H1 (cell line): ENCODE results near the gene ZNF747. TPM values are rescaled to one million over a fixed set of nuclear protein-coding genes. Genes with fewer than 3 reads are reported as not detected.

Experiments used
- CTCF ChIA-PET: fragments of 300-600 bp; sonication (Branson Sonifier 250); formaldehyde crosslinking; loops from one replicate; lab custom pipeline; 2021; ENCODE audit not compliant: partially characterized antibody; lab: Charles Lee
- POLR2A ChIA-PET: fragments of 300-600 bp; sonication (Branson Sonifier 250); formaldehyde crosslinking; loops from one replicate; lab custom pipeline; 2021; ENCODE audit warnings: inconsistent platforms; ENCODE audit not compliant: partially characterized antibody; lab: Charles Lee
- DNase-seq, 2 experiments: peaks; one replicate each; pipeline versions ENCODE4 v3.0.0 to v3.0.0-alpha.2; 2010 to 2022; ENCODE audit warnings: low spot score in 2 of 2, low read depth in 1 of 2, mixed read lengths in 1 of 2
- FAIRE-seq: peaks from 2 replicates; lab custom pipeline; 2011; peaks lifted over from hg19 to GRCh38; lab: Jason Lieb, UNC
- H2AFZ ChIP-seq: 2 replicates; pipeline ENCODE4 v1.8.1; 2012; ENCODE audit warnings: low read length, inconsistent platforms
- H2AK5ac ChIP-seq: 2 replicates; pipeline ENCODE4 v1.6.1; 2013; ENCODE audit warnings: low read depth, low read length
- H2BK120ac ChIP-seq: replicated peaks from 2 replicates; pipeline ENCODE3; 2013; ENCODE audit warnings: low read depth, low read length, inconsistent platforms
- H2BK12ac ChIP-seq: 2 replicates; pipeline ENCODE4 v1.6.1; 2013; ENCODE audit warnings: low read depth, low read length
- H2BK15ac ChIP-seq: 2 replicates; pipeline ENCODE4 v1.6.1; 2013; ENCODE audit warnings: low read length
- H2BK20ac ChIP-seq: 2 replicates; pipeline ENCODE4 v1.6.1; 2013; ENCODE audit warnings: low read length
- H2BK5ac ChIP-seq: 2 replicates; pipeline ENCODE4 v1.6.1; 2013; ENCODE audit warnings: low read depth, low read length
- H3K14ac ChIP-seq: 2 replicates; pipeline ENCODE4 v1.6.1; 2013; ENCODE audit warnings: inconsistent platforms; ENCODE audit not compliant: insufficient read length
- H3K18ac ChIP-seq: 2 replicates; pipeline ENCODE4 v1.6.1; 2013; ENCODE audit warnings: low read length; ENCODE audit errors: extremely low read depth
- H3K23ac ChIP-seq: 2 replicates; pipeline ENCODE4 v1.6.1; 2013; ENCODE audit warnings: inconsistent platforms; ENCODE audit not compliant: insufficient read length
- H3K23me2 ChIP-seq: 2 replicates; pipeline ENCODE4 v1.6.1; 2013; ENCODE audit warnings: low read depth, low read length
- H3K27ac ChIP-seq: 2 replicates; pipeline ENCODE4 v1.6.1; 2011; ENCODE audit warnings: low read depth, low read length, inconsistent platforms
- H3K27me3 ChIP-seq, 4 experiments: replicated peaks in 1 of 4; 1 replicate in 1 of 4; 2 replicates in 3 of 4; pipeline versions ENCODE4 v1.6.1 to v1.8.1; 2011 to 2013; ENCODE audit warnings: low read length in 3 of 4, mild to moderate bottlenecking in 3 of 4, inconsistent platforms in 2 of 4, mixed read lengths in 2 of 4, moderate library complexity in 1 of 4; ENCODE audit not compliant: control insufficient read depth in 3 of 4, insufficient read depth in 3 of 4; ENCODE audit errors: extremely low read depth in 1 of 4
- H3K36me3 ChIP-seq, 4 experiments: 2 replicates each; pipeline versions ENCODE4 v1.6.1 to v1.8.1; 2011 to 2013; ENCODE audit warnings: mild to moderate bottlenecking in 4 of 4, low read length in 3 of 4, moderate library complexity in 2 of 4, control low read depth in 1 of 4, inconsistent platforms in 1 of 4; ENCODE audit not compliant: insufficient read depth in 4 of 4, control insufficient read depth in 2 of 4
- H3K4ac ChIP-seq: replicated peaks from 2 replicates; pipeline ENCODE3; 2013; ENCODE audit warnings: low read length, low read depth, mixed read lengths, inconsistent platforms; ENCODE audit not compliant: insufficient read length
- H3K4me1 ChIP-seq, 4 experiments: replicated peaks in 1 of 4; 1 replicate in 1 of 4; 2 replicates in 3 of 4; pipeline versions ENCODE4 v1.6.1 to v1.8.1; 2011 to 2013; ENCODE audit warnings: low read length in 3 of 4, inconsistent platforms in 2 of 4, mixed read lengths in 1 of 4; ENCODE audit not compliant: insufficient read depth in 4 of 4, control insufficient read depth in 3 of 4
- H3K4me2 ChIP-seq, 2 experiments: 2 replicates each; pipeline versions ENCODE4 v1.6.1 to v1.8.1; 2011 to 2013; ENCODE audit warnings: low read depth in 2 of 2, low read length in 2 of 2, control low read depth in 1 of 2, inconsistent platforms in 1 of 2, mild to moderate bottlenecking in 1 of 2; ENCODE audit not compliant: insufficient read depth in 1 of 2
- H3K4me3 ChIP-seq, 4 experiments: fragments of 200-600, 300-600 bp in 1 of 4; sonication (generic), shearing (Covaris generic), sonication (Bioruptor Twin) in 1 of 4; 2 replicates each; pipeline versions ENCODE4 v1.5.1 to v1.8.1; 2011 to 2016; ENCODE audit warnings: low read length in 4 of 4, low read depth in 3 of 4, control low read depth in 2 of 4, inconsistent platforms in 2 of 4, mild to moderate bottlenecking in 2 of 4, mixed read lengths in 1 of 4, moderate library complexity in 1 of 4; ENCODE audit not compliant: insufficient read depth in 2 of 4; ENCODE audit errors: extremely low read depth in 1 of 4
- H3K56ac ChIP-seq: replicated peaks from 2 replicates; pipeline ENCODE3; 2013; ENCODE audit warnings: low read depth, mild to moderate bottlenecking, mixed read lengths, low read length, inconsistent platforms; ENCODE audit not compliant: insufficient read length
- H3K79me1 ChIP-seq: 2 replicates; pipeline ENCODE4 v1.6.1; 2013; ENCODE audit warnings: low read depth, low read length, control low read depth
- H3K79me2 ChIP-seq, 2 experiments: 2 replicates each; pipeline versions ENCODE4 v1.6.1 to v1.8.1; 2012 to 2013; ENCODE audit warnings: low read length in 2 of 2, mild to moderate bottlenecking in 2 of 2, inconsistent platforms in 1 of 2; ENCODE audit not compliant: insufficient read depth in 2 of 2, control insufficient read depth in 1 of 2
- H3K9ac ChIP-seq, 4 experiments: replicated peaks in 1 of 4; 1 replicate in 1 of 4; 2 replicates in 3 of 4; pipeline versions ENCODE4 v1.6.1 to v1.8.1; 2011 to 2013; ENCODE audit warnings: low read depth in 3 of 4, low read length in 3 of 4, control low read depth in 2 of 4, mild to moderate bottlenecking in 2 of 4, moderate library complexity in 2 of 4, inconsistent platforms in 1 of 4; ENCODE audit errors: extremely low read depth in 1 of 4
- H3K9me3 ChIP-seq, 2 experiments: 2 replicates each; pipeline versions ENCODE4 v1.6.1 to v1.8.1; 2012 to 2013; ENCODE audit warnings: mild to moderate bottlenecking in 2 of 2, moderate library complexity in 2 of 2, control low read depth in 1 of 2, inconsistent platforms in 1 of 2, low read depth in 1 of 2, low read length in 1 of 2, mixed read lengths in 1 of 2; ENCODE audit not compliant: insufficient read depth in 2 of 2
- H4K20me1 ChIP-seq, 2 experiments: replicated peaks in 1 of 2; 2 replicates each; pipeline versions ENCODE3 to v1.8.1; 2011 to 2013; ENCODE audit warnings: inconsistent platforms in 2 of 2, low read length in 2 of 2, mild to moderate bottlenecking in 1 of 2; ENCODE audit not compliant: insufficient read depth in 2 of 2, control insufficient read depth in 1 of 2
- H4K5ac ChIP-seq: 2 replicates; pipeline ENCODE4 v1.6.1; 2013; ENCODE audit warnings: low read length, low read depth, mixed read lengths, inconsistent platforms; ENCODE audit not compliant: insufficient read length
- H4K8ac ChIP-seq: 2 replicates; pipeline ENCODE4 v1.8.0; 2013; ENCODE audit warnings: mild to moderate bottlenecking, moderate library complexity, low read length, inconsistent platforms; ENCODE audit not compliant: insufficient read depth; ENCODE audit errors: extremely low read depth
- H4K91ac ChIP-seq: replicated peaks from 2 replicates; pipeline ENCODE3; 2013; ENCODE audit warnings: low read length, mixed read lengths, inconsistent platforms; ENCODE audit not compliant: insufficient read length
- ATF3 ChIP-seq: IDR thresholded peaks from 2 replicates; pipeline ENCODE4 v1.6.1; 2011; ENCODE audit warnings: low read depth, mild to moderate bottlenecking, low read length; ENCODE audit not compliant: insufficient read depth
- GABPA ChIP-seq: IDR thresholded peaks from 2 replicates; pipeline ENCODE4 v1.6.1; 2011; ENCODE audit warnings: mild to moderate bottlenecking, low read length, moderate library complexity, borderline replicate concordance; ENCODE audit not compliant: insufficient read depth
- GTF2F1 ChIP-seq: IDR thresholded peaks from 2 replicates; pipeline ENCODE4 v1.6.1; 2012; ENCODE audit warnings: low read depth, low read length, improper control_type of control experiment, borderline replicate concordance
- KDM5A ChIP-seq: fragments of 200-600 bp; IDR thresholded peaks from 2 replicates; pipeline ENCODE4 v1.7.1; 2012; ENCODE audit warnings: mild to moderate bottlenecking, low read length, inconsistent platforms, mixed read lengths
- MAX ChIP-seq: IDR thresholded peaks from 2 replicates; pipeline ENCODE4 v1.6.1; 2012; ENCODE audit warnings: inconsistent platforms
- NANOG ChIP-seq: IDR thresholded peaks from 2 replicates; pipeline ENCODE4 v1.6.1; 2011; ENCODE audit warnings: low read length, low read depth, mild to moderate bottlenecking, inconsistent platforms; ENCODE audit not compliant: insufficient read depth, poor library complexity, severe bottlenecking
- NRF1 ChIP-seq: IDR thresholded peaks from 2 replicates; pipeline ENCODE4 v1.6.1; 2011; ENCODE audit warnings: mild to moderate bottlenecking, low read depth, low read length, improper control_type of control experiment
- POLR2A ChIP-seq, 2 experiments: IDR thresholded peaks; 1 replicate in 1 of 2; 2 replicates in 1 of 2; pipeline ENCODE4 v1.6.1; 2011; ENCODE audit warnings: low read depth in 2 of 2, low read length in 2 of 2, mild to moderate bottlenecking in 2 of 2; ENCODE audit errors: control extremely low read depth in 1 of 2
- POU5F1 ChIP-seq: IDR thresholded peaks from 2 replicates; pipeline ENCODE4 v1.6.1; 2011; ENCODE audit warnings: low read depth, mild to moderate bottlenecking, low read length, moderate library complexity
- RFX5 ChIP-seq: IDR thresholded peaks from 2 replicates; pipeline ENCODE4 v1.6.1; 2011; ENCODE audit warnings: low read depth, low read length, improper control_type of control experiment, borderline replicate concordance
- SIX5 ChIP-seq: IDR thresholded peaks from 2 replicates; pipeline ENCODE4 v1.6.1; 2011; ENCODE audit warnings: mild to moderate bottlenecking, low read depth, low read length
- SP4 ChIP-seq: IDR thresholded peaks from 2 replicates; pipeline ENCODE4 v1.6.1; 2012; ENCODE audit warnings: low read length, inconsistent platforms
- TBP ChIP-seq: IDR thresholded peaks from 2 replicates; pipeline ENCODE4 v1.6.1; 2011; ENCODE audit warnings: low read depth, low read length, improper control_type of control experiment
- TCF12 ChIP-seq: IDR thresholded peaks from 2 replicates; pipeline ENCODE4 v1.6.1; 2011; ENCODE audit warnings: low read depth, mild to moderate bottlenecking, low read length
- ZNF274 ChIP-seq: IDR thresholded peaks from 2 replicates; pipeline ENCODE4 v1.7.0; 2012; ENCODE audit warnings: low read length, borderline replicate concordance; ENCODE audit errors: extremely low read depth
- WGBS, 2 experiments: shearing (Covaris generic) in 1 of 2; methylation state at CpG; one replicate each; pipeline versions ENCODE4 v1.1.6 to v1.1.7; 2013 to 2015; ENCODE audit warnings: low lambda C conversion rate in 2 of 2, mixed read lengths in 2 of 2, inconsistent platforms in 1 of 2, low coverage in 1 of 2, missing lambda C conversion rate in 1 of 2; ENCODE audit not compliant: insufficient replicate concordance in 2 of 2, insufficient coverage in 1 of 2, insufficient read length in 1 of 2; ENCODE audit errors: extremely low coverage in 1 of 2, missing lambda C conversion rate in 1 of 2; 5-methylcytosine and 5-hydroxymethylcytosine counted together
- polyA plus RNA-seq, 7 experiments: library from polyadenylated mRNA; depleted of rRNA in 3 of 7; stranded (reverse) in 5 of 7; unstranded in 2 of 7; fragments of >200 nt in 5 of 7; fragments of 200-250 nt in 2 of 7; gene quantifications; 1 replicate in 5 of 7; 2 replicates in 1 of 7; 4 replicates in 1 of 7; pipeline versions ENCODE4 v1.2.1 to v1.2.3, GENCODE V29; 2011 to 2013; ENCODE audit warnings: missing spikeins in 2 of 7, mixed read lengths in 2 of 7
- total RNA-seq: library from RNA; stranded (reverse); fragmentation: NEBNext Ultra II Directional; extraction: Animal tissue kit (Norgen Biotek cat#: 25700); gene quantifications from 2 replicates; pipeline ENCODE4 v1.2.1, GENCODE V29; 2021

ZNF747 gene
- total and polyA plus RNA-seq, 2 of the 8 experiments (the other 6 are each of a cell fraction or from before 2014, with no cell fraction given), result 9.9 to 10.3 TPM

GRCh38 chr16:30515275-30515674 is 19.4 kb downstream of the ZNF747 start:
- Histone ChIP-seq H4K5ac (no peak overlapping the region), H3K23ac (no peak overlapping the region), H3K4ac (no peak overlapping the region), H3K4me2 (no peak overlapping the region), H2BK15ac (no peak overlapping the region), H3K79me2 (no peaks in the 10 kb centered on the region), H3K9me3 (no peaks in the 10 kb centered on the region), H2BK120ac (no peak overlapping the region), H4K20me1 (no peaks in the 10 kb centered on the region), H3K9ac (no peak overlapping the region), H3K4me3 (no peak overlapping the region), H3K27ac (no peak overlapping the region), H3K23me2 (no peaks in the 10 kb centered on the region), H3K79me1 (no peaks in the 10 kb centered on the region), H2BK5ac (no peak overlapping the region), H3K18ac (no peak overlapping the region), H3K36me3 (no peaks in the 10 kb centered on the region), H3K4me1 (no peaks in the 10 kb centered on the region), H2BK20ac (no peak overlapping the region), H2AFZ (no peak overlapping the region), H2BK12ac (no peak overlapping the region), H3K14ac (no peak overlapping the region), H4K91ac (no peak overlapping the region), H3K56ac (no peak overlapping the region), H3K27me3 (no peaks in the 10 kb centered on the region; a peak in 2 of 7 replicates), H2AK5ac (no peak overlapping the region), H4K8ac (no peak overlapping the region)
- 88% methylated on average over 2 of the region's 2 CpGs; no CpG with 5 or more reads in 1 of the 2 experiments for WGBS, 2 experiments
- TF ChIP-seq TCF12 (no peak), ZNF274 (no peak), KDM5A (no peak), RFX5 (no peak), GABPA (no peak), ATF3 (no peak), NANOG (no peak), NRF1 (no peak), TBP (no peak), POU5F1 (no peak), SIX5 (no peak), GTF2F1 (no peak), MAX (no peak), POLR2A (IDR thresholded peaks at IDR 0.05; ENCODE audit: control extremely low read depth in 1 of 2, low read depth in 2 of 2, low read length in 2 of 2) (no peak), SP4 (no peak)
- DNase-seq (no peak), FAIRE-seq (no peak)
- ChIA-PET POLR2A (interaction anchor here (1.1 to 1.9 kb wide), 2 partner anchors 10 to 35 kb away, joined by 3 to 7 read pairs; partner anchors contain the start of gene ZNF768), CTCF (interaction anchor here (0.6 to 2.0 kb wide), 3 partner anchors 9 to 571 kb away, joined by 3 to 7 read pairs (median 3); partner anchors contain the start of gene CD2BP2)
